NCI-H146 treated with DMSO at 0.1 percent for 48 hours (cell line): Measurements from ENCODE around the gene CAMTA1.
A peak's percentile ranks its signal among the peaks of the same experiment; 100 is the strongest.

Experiments used
- DNase-seq: peaks from one replicate; lab custom pipeline; 2025; ENCODE audit not compliant: unreplicated experiment; lab: John Stamatoyannopoulos, UW

CAMTA1 gene

DNA sequence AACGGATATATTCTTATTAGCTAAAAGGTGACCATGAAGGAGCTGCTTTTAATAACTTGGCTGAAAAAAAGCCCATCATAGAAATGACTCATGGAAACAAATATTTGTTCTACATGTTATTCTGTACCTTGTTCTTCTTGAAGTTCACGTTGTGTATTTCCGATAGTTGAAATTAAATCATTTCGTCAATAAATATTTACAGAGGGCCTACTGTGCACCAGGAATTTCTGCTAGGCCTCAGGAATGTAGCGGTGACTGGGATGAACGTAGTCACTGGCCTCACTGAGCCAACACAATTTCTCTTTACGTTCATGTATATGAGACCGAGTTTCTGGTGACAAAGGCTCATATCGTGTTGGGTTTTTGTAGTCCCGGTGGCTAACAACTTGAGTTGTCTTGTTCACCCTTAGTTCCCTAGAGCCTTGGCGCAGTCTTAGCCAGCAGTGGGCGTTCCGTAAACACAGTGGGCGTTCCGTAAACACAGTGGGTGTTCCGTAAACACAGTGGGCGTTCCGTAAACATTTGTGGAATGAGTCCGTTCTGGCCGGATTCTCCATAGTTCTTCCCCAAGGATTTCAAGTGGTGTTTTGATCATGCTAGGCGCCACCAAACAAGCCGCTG is 932.6 kb downstream of the CAMTA1 start:
- no peak for DNase-seq

DNA sequence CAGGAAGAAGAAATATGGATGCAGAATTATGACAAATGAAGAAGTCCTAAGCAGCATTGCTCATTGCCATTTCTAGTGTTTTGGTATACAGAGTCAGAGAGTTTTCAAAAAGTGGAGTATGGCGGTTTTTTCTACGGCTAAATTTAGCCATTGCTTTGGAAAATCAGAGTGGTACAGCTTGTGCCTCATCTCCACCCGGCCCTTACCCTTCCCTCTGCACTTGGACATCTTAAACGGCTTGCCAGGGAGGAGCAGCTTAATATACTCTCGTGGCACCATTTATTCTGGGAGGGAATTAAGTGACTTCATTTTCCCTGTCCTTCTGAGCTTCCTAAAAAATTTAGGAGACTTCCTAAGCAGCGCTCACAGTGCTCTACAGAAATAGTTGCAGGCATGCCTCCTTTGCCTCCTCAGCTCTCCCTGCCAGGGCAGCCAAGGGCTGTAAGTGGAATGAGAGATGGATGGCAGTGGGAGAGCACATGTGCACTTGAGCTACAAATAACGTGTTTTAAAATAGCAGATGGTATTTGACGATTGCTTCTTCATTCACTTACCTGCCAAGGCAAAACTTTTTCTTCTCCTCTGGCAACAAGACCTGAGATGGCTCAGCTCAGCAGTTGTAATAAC is 934.3 kb downstream of the CAMTA1 start:
- DNase-seq = no peak

DNA sequence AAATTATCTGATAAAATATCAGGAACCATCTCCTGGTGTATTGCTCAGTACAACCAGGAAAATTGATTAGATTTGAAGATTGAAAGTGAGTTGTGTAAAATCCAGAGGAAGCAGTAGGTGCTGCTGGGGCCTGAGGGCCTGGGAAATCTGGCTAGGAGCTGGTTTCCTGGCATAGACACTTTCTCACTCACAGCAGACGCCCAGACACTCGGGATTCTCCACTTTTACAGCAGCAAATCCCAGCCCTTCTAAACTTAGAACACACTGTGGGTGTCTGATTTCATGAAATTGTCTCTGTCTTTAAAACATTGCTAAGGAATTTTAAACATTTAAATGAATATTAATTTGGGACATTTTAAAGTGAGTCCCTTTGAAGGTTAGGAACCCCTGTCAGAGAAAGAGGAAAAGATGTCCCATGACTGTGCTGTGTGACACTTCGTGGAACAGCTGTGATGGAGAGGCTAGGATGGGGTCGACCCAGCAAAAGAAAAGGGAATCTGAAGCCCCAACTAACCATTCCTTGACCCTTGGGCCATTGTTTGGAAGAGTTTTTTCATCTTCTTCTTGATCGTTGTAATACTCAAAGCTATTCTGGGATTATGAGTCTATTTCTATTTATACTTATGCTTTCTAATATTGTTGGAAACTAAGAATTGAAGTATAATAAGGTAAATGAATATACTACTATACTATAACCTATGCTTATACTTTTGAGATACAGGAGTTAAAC is 936.9 kb downstream of the CAMTA1 start:
- no peak for DNase-seq

DNA sequence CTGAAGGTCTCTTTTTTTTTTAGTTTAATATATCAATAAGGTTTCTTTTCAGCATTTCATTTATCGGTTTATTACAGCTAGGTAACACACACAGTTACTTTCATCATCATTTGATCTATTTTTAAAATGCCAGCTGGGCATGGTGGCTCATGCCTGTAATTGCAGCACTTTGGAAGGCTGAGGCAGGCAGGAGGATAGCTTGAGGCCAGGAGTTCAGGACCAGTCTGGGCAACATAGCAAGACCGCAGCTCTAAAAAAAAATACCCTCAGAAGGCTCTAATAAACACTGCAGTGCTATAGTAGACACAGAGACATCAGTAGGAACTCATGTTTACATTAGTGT is 937.4 kb downstream of the CAMTA1 start:
- no peak for DNase-seq

DNA sequence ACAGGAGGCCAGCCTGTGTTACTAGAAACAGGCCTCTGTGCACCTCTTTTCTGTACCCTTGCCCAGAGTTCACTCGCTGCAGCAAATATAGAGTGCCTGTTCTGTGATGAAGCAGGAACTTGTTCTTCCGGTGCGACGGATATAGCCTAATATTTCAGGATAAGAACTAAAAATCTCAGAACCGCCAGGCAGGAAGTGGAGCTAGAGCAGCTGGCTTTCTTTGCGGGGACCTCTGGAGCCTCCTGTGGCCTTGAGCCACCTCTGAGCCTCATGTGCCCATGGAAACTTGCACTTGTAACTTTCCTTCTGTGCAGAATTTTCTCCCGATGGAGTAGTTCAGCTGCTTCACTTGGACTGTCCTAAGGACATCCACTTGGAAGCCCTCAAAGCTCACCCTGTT is 941.4 kb downstream of the CAMTA1 start:
- no peak for DNase-seq

DNA sequence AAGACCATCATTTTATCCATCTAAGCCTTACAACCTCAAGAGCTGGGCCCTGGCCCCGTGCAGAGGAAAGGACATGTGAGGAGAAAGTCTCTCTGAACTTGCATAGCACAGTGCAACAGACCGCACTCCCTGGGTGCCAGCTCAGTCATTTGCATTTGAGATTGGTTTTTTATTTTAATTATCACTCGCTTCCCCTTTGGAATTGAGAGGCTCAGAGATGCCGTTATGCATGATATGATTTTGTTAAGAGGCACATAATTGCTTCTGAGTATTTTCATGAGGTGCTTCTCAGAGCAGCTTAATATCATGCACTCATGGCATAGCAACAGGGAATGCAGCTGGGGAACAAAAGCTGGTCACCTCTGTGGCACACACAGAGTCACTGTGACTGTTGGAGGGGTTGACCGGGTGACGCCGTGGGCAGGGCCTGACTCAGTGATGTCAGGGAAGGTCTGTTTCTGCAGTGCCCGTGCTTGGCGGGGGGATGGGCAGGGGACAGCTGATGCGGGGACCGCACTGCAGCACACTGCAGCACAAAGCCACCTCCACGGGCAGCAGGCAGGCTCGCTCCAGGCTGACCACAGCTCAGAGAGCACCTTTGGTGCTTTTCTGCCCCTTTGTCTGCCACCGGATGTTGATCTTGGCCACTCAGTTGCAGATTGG is 942.7 kb downstream of the CAMTA1 start:
- DNase-seq = no peak

DNA sequence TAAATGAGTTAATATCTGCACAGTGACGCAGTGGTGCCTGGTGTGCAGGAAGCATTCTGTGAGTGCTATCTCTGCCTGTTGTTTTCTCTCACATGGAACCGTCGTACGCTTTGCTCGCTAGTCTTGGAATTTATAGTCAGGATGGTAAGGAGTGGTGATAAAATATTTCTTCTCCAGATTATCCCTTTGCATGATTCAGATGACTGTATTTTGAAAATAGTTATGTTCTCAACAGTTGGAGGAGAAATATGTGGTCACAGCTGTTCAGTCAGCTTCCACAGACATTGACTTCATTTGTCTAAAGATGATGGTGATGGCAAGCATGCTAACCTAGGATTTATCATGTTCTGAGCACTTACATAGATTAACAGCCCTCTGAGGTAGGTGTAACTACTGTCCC is 944.5 kb downstream of the CAMTA1 start:
- DNase-seq = no peak

DNA sequence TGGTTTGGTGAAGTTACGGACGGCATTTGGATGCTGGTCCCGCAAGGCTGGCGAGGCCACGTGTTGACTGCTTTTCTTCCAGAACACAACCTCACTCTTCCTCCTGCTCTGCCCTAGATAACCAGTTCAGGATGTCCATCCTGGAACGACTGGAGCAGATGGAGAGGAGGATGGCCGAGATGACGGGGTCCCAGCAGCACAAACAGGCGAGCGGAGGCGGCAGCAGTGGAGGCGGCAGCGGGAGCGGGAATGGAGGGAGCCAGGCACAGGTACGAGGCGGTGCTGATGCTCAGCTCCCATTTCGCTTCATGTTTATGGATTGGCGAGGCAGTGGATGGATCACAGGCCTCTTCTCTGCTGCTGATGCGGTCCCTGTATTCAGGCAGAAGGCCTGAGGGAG is 947.1 kb downstream of the CAMTA1 start:
- DNase-seq = no peak

DNA sequence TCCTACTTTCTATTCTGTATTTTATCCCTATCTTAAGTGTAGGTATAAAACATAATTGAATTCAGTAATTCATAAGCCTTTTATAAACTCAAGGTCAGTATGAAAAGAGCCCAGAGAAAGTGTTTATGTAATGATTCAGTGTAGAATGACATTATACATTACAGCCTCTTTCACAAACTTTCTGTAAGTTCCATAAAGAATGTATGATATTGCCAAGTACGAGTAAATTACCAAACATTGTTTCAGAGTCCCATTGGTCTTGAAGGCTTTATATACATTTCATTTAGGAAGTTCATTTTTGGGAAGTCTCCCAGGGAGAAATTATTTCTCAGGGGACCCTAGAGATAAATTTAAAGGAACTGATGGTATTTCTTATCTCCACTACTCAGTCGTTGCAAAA is 948.0 kb downstream of the CAMTA1 start:
- DNase-seq = no peak

DNA sequence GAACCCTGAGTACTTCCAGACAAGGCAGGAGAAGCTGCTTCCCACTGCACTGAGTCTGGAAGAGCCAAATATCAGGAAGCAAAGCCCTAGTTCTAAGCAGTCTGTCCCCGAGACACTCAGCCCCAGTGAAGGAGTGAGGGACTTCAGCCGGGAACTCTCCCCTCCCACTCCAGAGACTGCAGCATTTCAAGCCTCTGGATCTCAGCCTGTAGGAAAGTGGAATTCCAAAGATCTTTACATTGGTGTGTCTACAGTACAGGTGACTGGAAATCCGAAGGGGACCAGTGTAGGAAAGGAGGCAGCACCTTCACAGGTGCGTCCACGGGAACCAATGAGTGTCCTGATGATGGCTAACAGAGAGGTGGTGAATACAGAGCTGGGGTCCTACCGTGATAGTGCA is 952.8 kb downstream of the CAMTA1 start:
- no peak for DNase-seq

DNA sequence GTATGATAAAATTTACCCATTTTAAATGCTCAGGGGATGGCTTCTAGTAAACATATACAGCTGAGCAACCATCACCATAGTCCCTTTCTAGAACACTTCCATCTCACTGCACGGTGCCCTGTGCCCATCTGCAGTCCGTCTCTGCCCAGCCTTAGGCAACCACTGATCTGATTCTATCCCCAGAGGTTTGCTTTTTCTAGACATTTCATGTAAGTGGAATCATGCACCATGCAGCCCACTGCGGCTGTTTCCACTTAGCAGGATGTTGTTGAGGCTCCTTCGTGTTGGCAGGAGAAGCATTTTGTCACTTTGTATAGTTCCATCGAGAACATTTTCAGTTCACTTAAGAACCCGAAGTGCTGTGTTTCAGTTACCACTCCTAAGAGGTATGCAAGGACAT is 958.1 kb downstream of the CAMTA1 start:
- no peak for DNase-seq

DNA sequence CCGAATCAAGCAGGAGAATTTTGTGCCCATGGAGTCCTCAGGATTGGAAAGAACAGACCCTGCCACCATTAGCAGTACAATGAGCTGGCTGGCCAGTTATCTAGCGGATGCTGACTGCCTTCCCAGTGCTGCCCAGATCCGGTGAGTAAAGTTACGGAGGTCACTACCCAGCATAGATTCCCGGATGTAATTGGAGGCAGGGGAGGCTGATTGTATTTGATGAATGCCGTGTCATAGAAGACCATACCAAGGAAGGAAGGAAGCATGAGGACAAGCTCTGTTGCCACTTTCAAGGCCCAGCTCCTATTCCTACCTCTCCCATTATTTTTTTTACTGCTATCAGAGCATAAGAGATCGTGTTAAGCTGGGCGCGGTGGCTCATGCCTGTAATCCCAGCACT is 959.6 kb downstream of the CAMTA1 start:
- no peak for DNase-seq

DNA sequence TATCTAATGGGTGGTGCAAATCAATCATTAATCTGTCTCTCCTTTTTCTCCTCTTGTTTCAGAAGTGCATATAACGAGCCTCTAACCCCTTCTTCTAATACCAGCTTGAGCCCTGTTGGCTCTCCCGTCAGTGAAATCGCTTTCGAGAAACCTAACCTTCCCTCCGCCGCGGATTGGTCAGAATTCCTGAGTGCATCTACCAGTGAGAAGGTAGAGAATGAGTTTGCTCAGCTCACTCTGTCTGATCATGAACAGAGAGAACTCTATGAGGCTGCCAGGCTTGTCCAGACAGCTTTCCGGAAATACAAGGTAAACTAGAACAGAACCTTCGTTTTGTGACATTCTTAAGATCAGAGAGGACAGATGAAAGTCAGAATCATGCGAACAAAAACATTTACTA is 960.5 kb downstream of the CAMTA1 start:
- DNase-seq = no peak

DNA sequence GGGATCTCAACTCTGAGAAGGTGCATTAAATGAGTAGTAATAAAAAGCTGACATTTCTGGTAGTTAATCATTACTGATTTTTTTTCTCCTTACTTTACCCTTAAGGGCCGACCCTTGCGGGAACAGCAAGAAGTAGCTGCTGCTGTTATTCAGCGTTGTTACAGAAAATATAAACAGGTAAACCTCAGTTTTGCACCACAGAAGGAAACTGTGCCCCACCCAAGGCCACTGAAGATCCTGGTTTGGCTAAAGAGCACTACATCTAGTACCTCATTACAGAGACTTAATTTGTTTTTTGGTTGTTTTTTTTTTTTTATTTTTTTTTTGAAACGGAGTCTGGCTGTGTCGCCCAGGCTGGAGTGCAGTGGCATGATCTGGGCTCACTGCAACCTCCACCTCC is 962.4 kb downstream of the CAMTA1 start:
- no peak for DNase-seq

DNA sequence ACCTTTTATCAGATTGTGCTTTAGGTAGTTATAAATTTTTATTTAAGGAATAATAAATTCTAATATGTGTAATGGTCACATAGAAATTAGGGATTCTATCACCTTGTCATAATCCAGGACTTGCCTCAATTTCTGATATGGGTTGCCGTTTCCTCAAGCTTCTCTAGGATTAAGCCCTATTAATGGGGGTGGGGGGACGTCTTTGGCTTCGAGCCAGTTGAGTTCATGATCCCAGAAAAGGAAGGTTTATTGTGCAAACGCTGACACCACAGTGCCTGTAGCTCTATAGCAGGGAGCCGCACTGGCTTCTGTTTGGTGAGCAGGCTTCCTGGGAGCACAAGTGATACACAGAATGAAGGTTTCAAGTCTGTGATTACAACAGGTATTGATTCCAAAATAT is 963.9 kb downstream of the CAMTA1 start:
- DNase-seq = no peak

DNA sequence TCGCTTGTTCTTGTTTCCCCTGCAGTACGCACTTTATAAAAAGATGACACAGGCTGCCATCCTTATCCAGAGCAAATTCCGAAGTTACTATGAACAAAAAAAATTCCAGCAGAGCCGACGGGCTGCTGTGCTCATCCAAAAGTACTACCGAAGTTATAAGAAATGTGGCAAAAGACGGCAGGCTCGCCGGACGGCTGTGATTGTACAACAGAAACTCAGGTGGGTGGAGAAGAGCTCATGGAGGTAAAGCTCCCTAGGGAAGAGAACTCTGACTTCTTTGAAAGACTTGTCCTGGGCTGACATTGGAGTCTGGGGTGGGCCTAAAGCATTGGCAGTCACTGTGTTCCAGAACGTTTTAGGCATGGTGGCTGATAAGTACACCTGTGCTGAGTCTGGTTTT is 965.9 kb downstream of the CAMTA1 start:
- DNase-seq = no peak

DNA sequence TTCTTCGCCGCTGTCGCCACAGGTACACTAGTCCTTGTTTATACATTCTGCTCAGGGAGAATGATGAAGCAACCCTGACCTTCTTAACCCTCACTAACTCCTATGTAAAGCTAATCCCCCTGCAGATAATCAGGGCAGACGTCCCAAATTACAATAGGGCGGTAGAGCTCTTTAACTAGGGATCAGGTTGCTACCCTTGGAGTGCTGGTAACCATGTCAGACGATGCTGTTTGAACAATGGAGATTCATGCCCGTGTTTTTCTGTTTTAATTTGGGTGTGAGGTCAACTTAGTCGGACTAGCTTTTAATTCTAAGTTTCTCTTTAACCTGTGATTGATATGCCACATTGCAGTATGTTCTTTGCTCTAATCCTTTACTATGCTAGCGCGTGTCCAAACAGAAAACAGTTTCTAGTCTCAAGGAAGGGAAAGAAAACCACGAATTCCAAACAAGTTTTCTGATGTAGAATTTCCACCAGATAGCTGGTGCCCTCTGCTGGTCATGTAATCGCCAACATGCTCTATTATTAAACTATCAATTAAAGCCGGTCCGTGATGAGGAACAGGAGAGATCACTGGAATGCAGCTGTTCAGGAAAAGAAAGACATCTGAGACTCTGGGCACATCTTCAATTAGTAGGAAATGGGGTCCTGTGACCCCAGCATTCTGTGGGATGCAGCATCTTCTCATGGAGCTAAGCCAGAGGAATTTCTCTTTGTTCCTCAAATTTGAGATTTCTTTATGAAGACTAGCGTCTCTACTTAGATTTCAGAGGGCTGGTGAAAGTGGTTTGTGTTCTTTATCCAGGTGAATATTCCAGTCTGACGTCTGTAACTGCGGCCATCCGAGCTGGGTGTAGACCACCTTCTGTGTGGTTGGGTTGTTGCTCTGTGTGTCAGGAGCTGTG is 967.5 kb downstream of the CAMTA1 start:
- DNase-seq = peak; percentile 62

DNA sequence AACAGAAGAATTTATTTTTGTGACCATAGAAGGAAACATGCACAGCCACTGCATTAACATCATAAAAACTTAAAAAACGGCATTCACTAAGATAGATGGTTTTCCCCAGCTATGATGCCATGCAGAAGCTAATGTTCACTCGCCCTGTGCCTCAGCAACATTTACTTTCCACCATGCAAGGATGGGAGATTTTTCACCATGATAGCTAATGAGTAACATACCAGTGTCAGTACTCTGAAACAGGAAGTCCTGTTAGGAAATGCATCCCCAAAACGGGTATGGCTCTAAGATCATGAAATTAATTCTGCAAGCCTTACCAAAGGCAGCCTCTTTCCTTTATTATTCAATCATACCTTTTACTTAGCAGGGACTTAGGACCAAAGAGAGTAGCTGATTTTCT is 968.4 kb downstream of the CAMTA1 start:
- no peak for DNase-seq

DNA sequence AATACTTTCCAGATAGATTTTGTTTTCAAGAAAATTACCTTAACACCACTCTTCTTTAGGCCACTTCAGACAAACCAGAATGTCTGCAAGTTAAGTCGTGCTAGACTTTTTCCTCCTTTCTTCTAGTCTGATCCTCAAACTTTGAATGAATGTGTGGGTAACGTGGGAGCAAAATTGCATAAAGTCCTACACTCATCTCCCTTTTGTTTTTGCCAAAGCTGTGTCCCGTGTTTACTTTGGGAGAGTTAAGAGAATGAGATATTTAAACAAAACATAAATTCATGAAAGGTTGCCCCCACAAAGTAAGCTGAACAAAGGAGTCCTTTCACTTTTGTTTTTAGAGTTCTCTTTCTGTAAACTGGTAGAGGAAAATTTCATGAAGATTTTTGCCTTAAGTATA is 969.0 kb downstream of the CAMTA1 start:
- DNase-seq = no peak

DNA sequence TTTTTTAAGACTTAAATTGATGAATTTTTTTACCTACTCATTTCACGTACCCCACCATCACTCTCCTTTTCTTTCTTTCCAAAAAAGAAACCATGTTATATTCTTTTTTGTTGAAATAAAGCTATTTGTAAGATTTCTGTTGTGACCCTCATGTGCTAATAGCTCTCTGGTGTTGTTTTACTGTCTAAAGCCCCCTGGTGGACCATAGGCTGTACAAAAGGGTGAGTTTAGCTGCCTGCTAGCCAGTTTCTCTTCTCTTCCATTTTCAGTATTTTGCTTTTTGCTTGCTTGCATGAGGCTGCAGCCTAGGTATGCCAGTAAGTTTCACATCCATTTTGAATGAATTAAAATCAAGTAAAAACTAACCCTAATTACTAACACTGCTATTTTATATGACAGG is 970.2 kb downstream of the CAMTA1 start:
- no peak for DNase-seq

DNA sequence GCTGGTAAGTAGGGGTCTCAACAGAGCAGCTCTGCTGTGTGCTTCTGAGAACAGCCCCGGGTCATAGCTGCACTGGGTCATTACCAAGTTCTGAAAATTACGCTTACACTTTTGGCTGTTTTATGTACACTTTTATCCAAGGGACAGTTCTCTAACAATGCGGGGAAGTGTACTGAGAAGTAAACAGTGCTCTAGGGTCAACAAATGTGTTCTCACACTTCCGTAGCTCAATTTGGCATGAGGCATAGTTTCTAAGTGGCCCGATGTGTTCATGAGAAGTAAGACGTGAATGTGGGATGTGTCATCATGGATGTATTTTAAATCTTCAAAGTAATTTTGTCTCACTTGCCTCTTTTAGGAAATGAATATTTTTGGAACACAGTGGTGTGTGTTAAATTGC is 975.0 kb downstream of the CAMTA1 start:
- DNase-seq = no peak
